Right atrium auricular region (tissue), 2 donors: Measurements from ENCODE around the gene CORIN. TPM values are rescaled to one million over a fixed set of nuclear protein-coding genes. Genes with fewer than 3 reads are reported as not detected.
"Not testable (repeated sequence)": the region's sequence is repeated elsewhere in the genome, so short reads cannot be mapped to it uniquely, and the experiment has no call there.

Experiments
- DNase-seq: peaks from one replicate; pipeline ENCODE4 v3.0.0-alpha.2; 2019; ENCODE audit warnings: low spot score
- H3K27ac ChIP-seq, 2 donors: fragments of 200-600 bp; sonication (generic); 1 replicate in 1 of 2; 2 replicates in 1 of 2; pipeline ENCODE4 v1.5.1; 2016 to 2019
- H3K27me3 ChIP-seq, 2 donors: fragments of 200-600 bp; sonication (generic); one replicate each; pipeline versions ENCODE4 v1.5.1 to v1.6.0; 2017 to 2019
- H3K36me3 ChIP-seq: fragments of 200-600 bp; sonication (generic); one replicate; pipeline ENCODE4 v1.5.1; 2016
- H3K4me1 ChIP-seq, 2 donors: fragments of 200-600 bp; sonication (generic); one replicate each; pipeline versions ENCODE4 v1.5.1 to v1.6.0; 2017 to 2019
- H3K4me3 ChIP-seq, 2 donors: fragments of 200-600 bp; sonication (generic); 1 replicate in 1 of 2; 2 replicates in 1 of 2; pipeline ENCODE4 v1.5.1; 2017 to 2019; ENCODE audit warnings: mild to moderate bottlenecking in 1 of 2, moderate library complexity in 1 of 2
- H3K9me3 ChIP-seq, 2 donors: fragments of 200-600 bp; sonication (generic); one replicate each; pipeline ENCODE4 v1.5.1; 2019
- total RNA-seq, 2 donors: library from RNA; depleted of rRNA; stranded (reverse); fragments of >200 nt; gene quantifications; one replicate each; pipeline ENCODE4 v1.1.0, GENCODE V29; 2016
- TF ChIP-seq, protein P1 (sequence below), 2 donors: fragments of 200-600 bp; sonication (generic); IDR thresholded peaks; one replicate each; pipeline ENCODE4 v1.5.1; 2019; ENCODE audit warnings: antibody characterized with exemption in 2 of 2

The CORIN gene
- total RNA-seq, 2 donors from 2014 or later, result 42.3 to 180 TPM

DNA sequence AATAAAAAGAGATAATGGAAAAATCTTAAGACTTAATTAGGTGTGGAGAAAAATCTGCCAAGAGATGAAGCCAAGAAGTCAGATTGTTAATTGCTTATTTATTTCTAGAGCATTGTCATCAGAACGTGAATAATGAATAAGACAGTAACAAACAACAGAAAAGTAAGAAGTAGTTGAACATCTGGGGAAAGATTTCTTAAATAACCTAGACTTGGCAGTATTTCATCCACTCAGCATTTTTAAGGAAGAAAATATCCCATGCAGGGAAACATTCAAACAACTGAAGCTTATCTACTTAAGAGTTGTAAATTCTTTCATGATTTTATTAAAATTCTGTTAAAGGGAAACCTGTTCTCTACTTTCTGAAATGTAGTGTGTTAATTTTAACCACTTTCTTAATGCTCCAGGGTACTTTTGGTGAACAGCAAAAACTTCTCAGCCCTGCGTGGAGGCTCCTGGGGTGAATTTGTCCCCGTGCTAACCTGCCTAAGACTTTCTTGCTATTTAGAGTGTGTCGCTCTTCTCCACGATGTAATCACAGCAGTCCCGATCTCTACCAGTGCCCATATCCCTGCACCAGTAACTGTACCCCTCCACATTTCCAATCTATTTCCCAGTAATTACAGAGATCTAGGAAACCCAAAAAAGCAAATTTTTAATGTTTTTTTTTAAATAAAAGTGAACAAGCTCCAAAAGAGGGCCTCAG lies 124.6 kb downstream of the CORIN start:
- H3K9me3 ChIP-seq, result no peaks in the 10 kb centered on the region
- no peak for DNase-seq
- no peak overlapping the region for H3K4me3 ChIP-seq
- no peaks in the 10 kb centered on the region for H3K27me3 ChIP-seq
- H3K36me3 ChIP-seq, result no peaks in the 10 kb centered on the region
- peaks cover 0 to 10% of the 10 kb centered on the region in 2 donors for H3K4me1 ChIP-seq
- TF ChIP-seq, protein P1, sequence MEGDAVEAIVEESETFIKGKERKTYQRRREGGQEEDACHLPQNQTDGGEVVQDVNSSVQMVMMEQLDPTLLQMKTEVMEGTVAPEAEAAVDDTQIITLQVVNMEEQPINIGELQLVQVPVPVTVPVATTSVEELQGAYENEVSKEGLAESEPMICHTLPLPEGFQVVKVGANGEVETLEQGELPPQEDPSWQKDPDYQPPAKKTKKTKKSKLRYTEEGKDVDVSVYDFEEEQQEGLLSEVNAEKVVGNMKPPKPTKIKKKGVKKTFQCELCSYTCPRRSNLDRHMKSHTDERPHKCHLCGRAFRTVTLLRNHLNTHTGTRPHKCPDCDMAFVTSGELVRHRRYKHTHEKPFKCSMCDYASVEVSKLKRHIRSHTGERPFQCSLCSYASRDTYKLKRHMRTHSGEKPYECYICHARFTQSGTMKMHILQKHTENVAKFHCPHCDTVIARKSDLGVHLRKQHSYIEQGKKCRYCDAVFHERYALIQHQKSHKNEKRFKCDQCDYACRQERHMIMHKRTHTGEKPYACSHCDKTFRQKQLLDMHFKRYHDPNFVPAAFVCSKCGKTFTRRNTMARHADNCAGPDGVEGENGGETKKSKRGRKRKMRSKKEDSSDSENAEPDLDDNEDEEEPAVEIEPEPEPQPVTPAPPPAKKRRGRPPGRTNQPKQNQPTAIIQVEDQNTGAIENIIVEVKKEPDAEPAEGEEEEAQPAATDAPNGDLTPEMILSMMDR (IDR thresholded peaks at IDR 0.05), result no peak
- H3K27ac ChIP-seq, result peak overlapping the region in 1 of 2 donors; percentile 37

DNA sequence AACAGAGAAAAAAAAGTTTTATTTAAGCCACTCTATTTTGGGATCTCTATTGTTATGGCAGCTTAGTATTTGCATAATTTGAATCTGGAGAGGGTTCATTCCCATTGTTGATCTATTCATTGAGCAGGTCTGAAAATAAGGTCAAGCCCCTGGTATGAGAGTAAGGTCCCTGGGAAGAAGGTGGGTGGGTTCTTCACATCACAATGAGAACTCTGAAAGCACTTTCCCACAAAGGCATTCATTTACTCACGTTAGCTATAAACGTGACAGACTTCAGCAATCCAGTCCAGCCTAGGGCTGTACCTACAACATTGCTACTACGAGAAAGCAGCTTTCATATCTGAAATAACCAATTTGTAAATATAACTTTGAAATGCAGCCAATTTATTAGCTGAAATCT lies 126.2 kb downstream of the CORIN start:
- Histone ChIP-seq H3K27ac (peak overlapping the region in 1 of 2 donors; percentile 13), H3K36me3 (no peaks in the 10 kb centered on the region), H3K9me3 (no peaks in the 10 kb centered on the region), H3K4me3 (no peak overlapping the region), H3K4me1 (no peaks in the 10 kb centered on the region), H3K27me3 (no peaks in the 10 kb centered on the region)
- TF ChIP-seq, protein P1 (IDR thresholded peaks at IDR 0.05), result no peak
- no peak for DNase-seq

DNA sequence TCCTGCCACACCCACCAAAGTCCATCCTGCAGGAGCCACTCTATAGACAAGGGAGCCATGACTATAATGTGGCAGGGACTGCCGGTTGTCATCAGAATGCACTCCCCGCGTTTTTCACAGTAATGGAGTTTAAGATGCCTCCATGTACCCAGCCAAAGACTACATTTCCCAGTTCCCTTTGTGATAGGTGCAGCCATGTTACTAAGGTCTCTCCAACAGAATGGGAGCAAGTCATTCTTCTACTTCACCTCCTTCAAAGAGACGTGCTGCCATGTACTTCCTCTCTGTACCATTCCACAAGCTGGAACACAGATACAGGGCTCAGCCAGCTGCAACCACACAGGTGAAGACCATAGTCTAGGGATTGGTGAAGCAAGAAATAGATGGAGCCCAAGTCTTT lies 126.7 kb downstream of the CORIN start:
- no peak for DNase-seq
- no peaks in the 10 kb centered on the region for H3K27me3 ChIP-seq
- H3K27ac ChIP-seq, result peak overlapping the region in 1 of 2 donors; percentile 13
- no peaks in the 10 kb centered on the region for H3K4me1 ChIP-seq
- H3K9me3 ChIP-seq, result no peaks in the 10 kb centered on the region
- no peak overlapping the region for H3K4me3 ChIP-seq
- H3K36me3 ChIP-seq, result no peaks in the 10 kb centered on the region
- TF ChIP-seq, protein P1 (IDR thresholded peaks at IDR 0.05), result no peak

DNA sequence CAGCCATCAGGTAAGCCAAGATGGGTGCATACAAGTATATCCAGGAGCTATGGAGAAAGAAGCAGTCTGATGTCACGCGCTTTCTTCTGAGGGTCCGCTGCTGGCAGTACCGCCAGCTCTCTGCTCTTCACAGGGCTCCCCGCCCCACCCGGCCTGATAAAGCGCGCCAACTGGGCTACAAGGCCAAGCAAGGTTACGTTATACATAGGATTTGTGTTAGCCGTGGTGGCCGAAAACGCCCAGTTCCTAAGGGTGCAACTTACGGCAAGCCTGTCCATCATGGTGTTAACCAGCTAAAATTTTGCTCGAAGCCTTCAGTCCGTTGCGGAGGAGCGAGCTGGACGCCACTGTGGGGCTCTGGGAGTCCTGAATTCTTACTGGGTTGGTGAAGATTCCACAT lies 131.5 kb downstream of the CORIN start:
- Histone ChIP-seq H3K27ac (peak overlapping the region in 1 of 2 donors; percentile 60), H3K4me3 (peak overlapping the region in 1 of 2 donors; percentile 26)
- H3K9me3 ChIP-seq, H3K27me3 ChIP-seq, H3K36me3 ChIP-seq, H3K4me1 ChIP-seq, DNase-seq: not testable (repeated sequence)

DNA sequence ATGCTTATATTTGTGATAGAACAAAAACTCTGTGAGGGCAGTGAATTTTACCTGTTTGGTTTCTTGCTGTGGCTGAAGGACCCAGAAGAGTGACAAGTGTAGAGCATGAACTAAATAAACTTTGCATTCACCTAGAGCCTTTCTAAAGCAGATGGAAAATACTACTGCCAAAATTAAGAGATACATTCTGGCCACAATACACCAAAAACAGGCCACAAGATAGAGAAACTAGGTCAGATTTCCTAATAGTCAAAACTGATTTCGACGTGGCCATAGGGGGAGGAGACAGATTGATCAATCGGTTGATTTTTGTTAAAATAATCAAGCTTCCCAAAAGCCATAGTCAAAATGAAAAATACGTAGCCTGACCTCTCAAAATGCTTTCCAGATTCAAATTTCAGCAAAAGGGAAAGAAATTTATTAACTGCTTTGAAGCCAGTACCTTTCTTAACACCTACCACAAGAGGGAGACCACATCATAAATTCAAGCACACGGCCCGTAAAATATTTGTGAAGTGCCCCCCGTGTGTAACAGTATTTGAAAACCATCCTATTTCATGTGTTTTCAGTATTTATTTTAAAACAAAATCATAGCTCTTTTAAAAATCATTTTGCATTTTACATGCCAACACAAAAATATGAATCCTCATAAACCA lies 132.4 kb downstream of the CORIN start:
- TF ChIP-seq, protein P1 (IDR thresholded peaks at IDR 0.05), result peak; percentile 36 to 63
- DNase-seq, result no peak
- Histone ChIP-seq H3K4me3 (peak overlapping the region; percentile 13 to 26), H3K4me1 (peaks cover 0 to 8% of the 10 kb centered on the region in 2 donors), H3K27ac (peak overlapping the region; percentile 43 to 60), H3K9me3 (no peaks in the 10 kb centered on the region), H3K36me3 (no peaks in the 10 kb centered on the region), H3K27me3 (no peaks in the 10 kb centered on the region)

DNA sequence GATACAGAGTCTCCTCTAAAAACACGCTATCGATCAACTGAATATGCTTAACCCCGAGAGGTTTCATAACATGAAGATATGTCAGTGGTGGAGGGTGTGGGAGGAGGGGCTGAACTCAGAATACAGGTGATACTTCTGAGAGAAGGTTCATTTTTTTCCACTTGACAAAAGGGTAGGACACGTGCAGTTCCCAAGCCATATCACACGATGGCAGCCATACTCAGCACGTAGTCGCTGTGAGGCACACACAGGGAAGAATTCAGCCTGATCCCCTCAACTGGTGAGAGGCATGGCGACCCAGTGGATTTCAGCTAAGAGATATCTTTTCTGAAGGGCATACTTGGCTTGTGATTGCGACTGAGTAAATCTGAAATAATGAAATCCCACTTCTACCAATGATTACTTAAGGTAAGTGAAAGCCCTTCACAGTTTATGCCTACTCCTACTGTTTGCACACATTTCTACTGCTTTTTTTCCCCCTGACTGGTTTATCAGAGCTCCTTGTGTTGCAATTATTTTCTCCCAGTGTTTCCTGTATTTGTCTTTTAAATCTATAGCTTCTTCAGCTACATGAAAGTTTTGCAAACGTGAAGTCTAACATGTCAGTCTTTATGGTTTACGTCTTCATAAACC lies 133.1 kb downstream of the CORIN start:
- Histone ChIP-seq H3K4me3 (peak overlapping the region; percentile 13 to 26), H3K9me3 (no peaks in the 10 kb centered on the region), H3K4me1 (peaks cover 0 to 8% of the 10 kb centered on the region in 2 donors), H3K36me3 (no peaks in the 10 kb centered on the region), H3K27ac (peak overlapping the region; percentile 43 to 60), H3K27me3 (no peaks in the 10 kb centered on the region)
- TF ChIP-seq, protein P1 (IDR thresholded peaks at IDR 0.05), result peak; percentile 16 to 55
- no peak for DNase-seq
